DMS114 treated with DMSO at 0.1 percent for 48 hours (cell line): ENCODE results near the gene DNASE1L3.
"Not testable (repeated sequence)": the region's sequence is repeated elsewhere in the genome, so short reads cannot be mapped to it uniquely, and the experiment has no call there.

Experiments
- DNase-seq: peaks from one replicate; lab custom pipeline; 2025; ENCODE audit not compliant: unreplicated experiment; lab: John Stamatoyannopoulos, UW

DNASE1L3 gene

DNA sequence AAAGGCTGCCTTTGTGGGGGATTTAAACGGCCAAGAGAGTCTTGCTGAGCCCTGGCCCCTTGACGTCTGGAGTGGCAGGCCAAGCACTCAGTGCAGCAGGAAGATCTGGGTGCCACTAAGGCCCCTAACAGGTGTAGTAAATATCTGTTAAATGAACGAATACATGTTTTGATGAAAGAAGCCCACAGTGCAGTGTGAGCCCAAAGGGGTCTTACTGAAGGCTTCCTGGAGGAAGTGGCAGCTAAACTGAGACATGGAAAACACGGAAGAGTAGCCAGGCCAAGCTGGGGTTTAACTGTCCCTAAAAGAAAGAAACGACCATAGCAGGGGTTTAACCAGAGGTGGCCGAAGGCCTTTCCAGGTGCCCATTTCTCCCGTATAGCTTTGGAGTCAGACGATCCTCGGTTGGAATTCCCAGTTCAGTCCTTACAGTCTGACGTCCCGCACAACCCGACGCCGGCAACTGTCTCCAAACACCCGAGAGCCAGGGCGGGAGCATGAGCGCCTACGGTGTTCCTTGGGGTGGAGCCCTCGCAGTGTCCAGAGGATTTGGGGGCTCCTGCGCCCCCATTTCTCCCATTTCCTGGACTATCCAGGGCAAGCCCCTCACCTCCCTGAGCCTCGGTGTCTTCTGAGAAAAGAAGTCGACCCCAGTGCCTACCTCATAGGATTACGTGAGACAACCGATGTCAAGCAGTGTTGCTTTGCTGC is 25.9 kb upstream of the DNASE1L3 start:
- no peak for DNase-seq

- DNase-seq = no peak
Measured at GRCh38 chr3:58235970-58236369, 25.2 kb upstream of the DNASE1L3 start.

DNA sequence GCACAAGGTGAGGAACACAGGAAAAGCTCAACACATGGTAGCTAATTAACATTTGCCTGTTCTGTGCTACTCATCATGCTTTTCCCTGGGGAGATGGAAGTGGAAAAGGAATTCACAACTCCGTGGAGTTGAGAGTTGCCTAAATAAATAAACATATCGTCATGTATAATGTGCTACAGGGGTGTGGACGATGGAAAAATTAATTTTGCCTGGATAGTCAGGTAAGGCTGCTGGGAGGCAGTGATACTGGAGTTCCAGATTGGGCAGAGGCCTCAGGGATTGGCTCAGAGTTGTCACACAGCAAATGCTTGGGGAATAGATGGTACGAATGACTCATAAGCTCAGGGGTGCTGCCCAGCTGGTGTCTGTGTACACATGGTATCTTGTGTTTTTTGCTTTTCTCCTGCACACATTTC is 23.8 kb upstream of the DNASE1L3 start:
- no peak for DNase-seq

- no peak for DNase-seq
Measured at GRCh38 chr3:58231666-58232065, 20.9 kb upstream of the DNASE1L3 start.

DNA sequence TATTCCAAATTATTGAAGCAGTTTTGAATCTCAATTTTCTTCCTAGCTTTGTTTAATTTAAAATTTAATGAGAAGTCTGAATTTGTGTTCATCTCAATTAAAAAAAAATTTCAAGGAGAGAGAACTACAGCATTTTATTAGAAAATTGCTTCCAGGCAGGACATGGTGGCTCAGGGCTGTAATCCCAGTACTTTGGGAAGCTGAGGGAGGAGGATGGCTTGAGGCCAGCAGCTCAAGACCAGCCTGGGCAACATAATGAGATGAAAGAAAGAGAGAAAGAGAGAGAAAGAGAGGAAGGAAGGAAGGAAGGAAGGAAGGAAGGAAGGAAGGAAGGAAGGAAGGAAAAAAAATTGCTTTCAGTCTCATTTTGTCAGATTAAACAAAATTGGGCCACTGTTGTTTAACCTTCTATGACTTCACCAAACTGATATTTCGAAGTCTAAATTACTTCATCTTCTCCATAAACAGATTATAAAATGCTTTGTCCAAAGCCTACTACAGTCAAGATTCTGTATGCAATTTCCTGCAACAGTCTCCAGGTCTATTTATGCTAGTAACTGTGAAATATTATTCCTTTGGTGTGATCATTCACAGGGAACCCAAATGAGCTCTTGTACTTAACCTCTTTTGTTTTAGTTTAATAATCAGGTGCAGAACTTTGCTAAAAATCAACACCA is 20.2 kb upstream of the DNASE1L3 start:
- no peak for DNase-seq

- not testable (repeated sequence) for DNase-seq
Measured at GRCh38 chr3:58227933-58228332, 17.2 kb upstream of the DNASE1L3 start.

DNA sequence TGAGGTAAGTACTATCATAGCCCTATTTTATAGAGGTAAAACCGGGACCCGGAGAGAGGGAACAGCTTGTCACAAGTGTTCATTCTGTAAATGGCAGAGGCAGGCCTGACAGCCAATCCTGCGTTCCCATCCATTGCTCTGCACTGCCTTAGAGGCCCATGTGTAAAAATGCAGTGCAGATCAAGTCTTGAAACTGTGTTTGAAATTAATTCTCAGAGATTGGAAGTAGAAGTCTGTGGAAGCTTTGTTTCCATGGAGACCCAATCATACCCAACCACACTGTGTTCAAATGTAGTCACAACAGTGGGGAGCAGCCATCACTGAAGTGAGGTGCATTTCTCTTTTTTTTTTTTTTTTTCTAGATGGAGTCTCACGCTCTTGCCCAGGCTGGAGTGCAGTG is 13.1 kb upstream of the DNASE1L3 start:
- no peak for DNase-seq

GRCh38 chr3:58222161-58222724 is 11.5 kb upstream of the DNASE1L3 start:
- no peak for DNase-seq

DNA sequence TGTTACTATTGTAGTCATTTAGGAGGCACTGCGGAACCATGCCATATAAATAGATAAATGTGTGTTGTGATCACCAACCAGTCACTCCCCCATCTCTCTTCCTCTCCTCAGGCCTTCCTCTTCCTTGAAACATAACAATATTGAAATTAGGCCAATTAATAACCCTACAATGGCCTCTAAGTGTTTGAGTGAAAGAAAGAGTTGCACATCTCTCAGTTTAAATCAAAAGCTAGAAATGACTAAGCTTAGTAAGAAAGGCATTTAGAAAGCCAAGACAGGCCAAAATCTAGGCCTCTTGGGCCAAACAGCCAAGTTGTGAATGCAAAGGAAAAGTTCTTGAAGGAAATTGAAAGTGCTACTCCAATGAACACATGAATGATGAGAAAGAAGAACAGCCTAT is 8.1 kb upstream of the DNASE1L3 start:
- DNase-seq = no peak

DNA sequence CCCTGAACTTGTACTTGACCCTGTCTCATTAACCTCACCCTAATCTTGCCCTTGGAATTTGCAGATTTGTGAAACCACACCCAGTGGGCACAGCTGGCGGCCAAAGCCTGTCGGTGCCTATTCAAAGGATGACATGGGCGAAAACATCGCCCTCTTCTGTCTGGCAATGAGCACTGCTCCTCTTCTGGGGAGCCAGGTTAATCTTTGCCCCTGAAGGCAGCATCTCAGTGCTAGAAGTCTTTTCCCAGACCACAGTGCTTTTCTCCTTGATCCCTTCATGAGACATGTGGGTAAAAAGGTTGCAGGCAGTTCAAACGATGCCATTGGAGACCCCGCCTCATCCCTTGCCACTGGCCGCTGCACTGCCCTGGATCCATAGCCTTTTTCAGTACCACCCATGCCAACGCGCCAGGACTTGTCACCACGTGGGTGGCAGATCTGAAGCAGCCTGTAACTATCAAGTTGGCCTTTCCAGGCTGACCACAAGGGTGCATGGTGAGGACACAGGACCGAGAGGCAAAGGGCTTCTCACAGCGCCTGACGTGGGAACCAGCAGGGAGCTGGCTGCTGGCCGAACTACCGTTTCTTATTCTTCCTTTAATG is 6.5 kb upstream of the DNASE1L3 start:
- DNase-seq = peak; percentile 33

DNA sequence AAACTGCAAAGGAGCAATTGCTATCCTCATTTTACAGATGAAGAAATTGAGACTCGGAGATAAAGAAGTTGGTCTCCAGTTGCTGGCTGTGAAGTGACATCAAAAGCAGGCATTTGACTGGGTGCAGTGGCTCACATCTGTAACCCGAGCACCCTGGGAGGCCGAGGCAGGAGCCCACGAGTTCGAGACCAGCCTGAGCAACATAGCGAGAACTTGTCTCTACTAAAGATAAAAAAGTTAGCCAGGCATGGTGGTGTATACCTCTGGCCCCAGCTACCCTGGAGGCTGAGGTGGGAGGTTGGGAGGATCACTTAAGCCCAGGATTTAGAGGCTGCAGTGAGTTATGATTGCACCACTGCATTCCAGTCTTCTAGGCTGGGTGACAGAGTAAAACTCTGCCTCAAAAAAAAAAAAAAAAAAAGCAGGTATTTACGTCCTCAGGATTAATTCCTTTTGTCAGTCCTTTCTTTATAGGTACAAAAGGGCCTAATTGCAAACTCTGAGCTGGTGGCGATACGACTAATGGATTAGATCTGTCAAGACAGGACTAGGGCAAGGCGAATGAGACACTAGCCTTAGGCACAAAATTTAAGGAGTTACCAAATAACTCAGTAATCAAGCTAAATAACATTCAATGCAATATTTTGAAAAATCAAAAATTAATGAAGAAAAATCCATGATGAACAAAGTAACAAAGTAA is 5.9 kb upstream of the DNASE1L3 start:
- no peak for DNase-seq

DNA sequence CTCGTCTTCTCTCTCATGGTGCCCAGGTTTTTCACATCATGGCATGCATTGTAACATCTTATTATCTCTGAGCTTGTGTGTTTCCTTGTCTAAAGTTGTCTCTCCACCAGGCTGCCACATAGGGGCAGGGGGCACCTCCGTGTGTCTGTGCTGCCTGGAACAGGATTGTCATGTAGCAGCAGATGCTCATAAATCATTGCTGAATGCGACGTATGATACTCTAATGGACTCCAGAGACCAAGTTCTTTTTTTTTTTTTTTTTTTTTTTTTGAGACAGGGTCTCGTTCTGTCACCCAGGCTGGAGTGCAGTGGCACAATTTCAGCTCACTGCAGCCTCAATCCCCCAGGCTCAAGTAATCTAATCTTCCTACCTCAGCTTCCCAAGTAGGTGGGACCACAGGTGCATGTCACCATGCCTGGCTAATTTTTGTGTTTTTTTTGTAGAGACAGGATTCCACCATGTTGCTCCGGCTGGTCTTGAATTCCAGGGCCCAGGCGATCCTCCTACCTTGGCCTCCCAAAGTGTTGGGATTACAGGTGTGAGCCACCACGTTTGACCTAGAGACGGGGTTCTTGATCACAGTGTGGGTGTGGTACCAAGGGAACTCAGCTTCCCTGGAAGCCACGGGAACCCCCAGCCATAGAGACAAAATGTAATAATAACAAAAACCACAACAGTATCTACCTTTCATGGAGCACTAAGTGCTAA is 4.7 kb upstream of the DNASE1L3 start:
- no peak for DNase-seq

- DNase-seq = no peak
Measured at GRCh38 chr3:58214484-58215316, 3.9 kb upstream of the DNASE1L3 start.

GRCh38 chr3:58209933-58210332 is 839 bp downstream of the DNASE1L3 start:
- no peak for DNase-seq

DNA sequence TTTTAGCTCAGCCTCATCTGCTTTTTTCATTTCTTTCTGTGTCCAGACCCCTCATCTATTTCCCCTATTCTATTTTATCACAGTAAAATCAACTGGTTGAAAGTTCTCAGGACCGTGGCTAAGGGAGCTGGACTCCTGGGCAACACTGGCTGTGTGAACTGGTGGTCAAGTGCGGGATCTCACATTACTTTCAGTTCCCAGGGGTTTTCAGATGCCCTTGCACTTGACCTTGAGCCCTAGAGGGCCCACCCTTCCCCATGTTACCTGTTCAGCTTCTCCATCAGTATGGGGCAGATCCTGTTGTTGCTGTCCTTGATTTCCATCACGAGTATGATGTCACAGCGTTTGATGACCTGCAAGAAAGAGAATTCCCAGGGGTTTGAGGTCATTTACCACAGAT is 2.8 kb downstream of the DNASE1L3 start:
- DNase-seq = no peak

DNA sequence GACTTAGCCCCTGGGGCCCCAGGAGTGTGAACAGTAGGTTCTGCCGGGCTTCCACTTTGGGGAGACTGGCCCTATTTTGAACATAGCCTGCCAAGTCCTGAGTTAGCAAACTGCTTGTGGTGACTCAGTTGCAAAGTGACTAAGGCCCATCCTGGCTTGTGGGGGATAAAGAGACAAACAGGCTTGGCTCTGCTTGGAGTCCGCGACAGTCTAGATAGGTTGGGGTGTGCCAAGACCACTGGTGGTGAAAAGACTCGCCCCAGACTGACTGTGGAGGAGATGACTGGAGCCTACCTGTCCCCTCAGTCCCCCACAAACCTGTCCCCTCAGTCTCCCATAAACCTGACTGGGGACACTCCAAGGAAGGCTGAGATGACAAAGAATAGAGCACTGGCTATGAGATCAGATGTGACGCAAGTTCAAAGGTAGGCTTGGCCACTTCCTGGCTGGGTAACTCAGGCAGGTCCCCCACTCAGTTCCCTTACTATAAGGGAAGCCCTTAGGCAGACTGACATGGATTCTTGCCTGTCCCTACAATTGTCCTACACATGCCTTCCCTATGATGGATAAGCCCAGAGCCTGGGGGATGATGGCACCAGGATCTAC is 4.3 kb downstream of the DNASE1L3 start:
- no peak for DNase-seq

- no peak for DNase-seq
Measured at GRCh38 chr3:58205981-58206380, 4.8 kb downstream of the DNASE1L3 start.

DNA sequence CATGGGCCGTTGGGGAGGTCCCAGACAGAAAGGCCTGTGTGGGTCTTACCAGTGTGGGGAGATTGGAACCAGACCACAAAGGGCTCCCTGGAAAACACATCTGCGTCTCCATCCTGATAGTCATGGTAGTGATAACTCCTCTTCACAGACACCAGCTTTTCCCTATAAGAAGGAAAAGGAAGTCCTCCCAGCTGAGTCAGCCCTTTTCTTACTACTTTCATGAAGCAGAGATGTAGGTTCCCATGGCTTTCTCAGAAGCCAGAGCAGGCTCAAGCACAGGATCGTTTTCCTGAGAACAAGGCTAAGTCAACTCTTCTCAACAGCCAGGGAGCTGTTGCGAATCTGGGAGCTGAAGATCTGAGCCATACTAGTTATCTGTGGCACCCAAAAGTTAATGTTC is 6.1 kb downstream of the DNASE1L3 start:
- DNase-seq = no peak

DNA sequence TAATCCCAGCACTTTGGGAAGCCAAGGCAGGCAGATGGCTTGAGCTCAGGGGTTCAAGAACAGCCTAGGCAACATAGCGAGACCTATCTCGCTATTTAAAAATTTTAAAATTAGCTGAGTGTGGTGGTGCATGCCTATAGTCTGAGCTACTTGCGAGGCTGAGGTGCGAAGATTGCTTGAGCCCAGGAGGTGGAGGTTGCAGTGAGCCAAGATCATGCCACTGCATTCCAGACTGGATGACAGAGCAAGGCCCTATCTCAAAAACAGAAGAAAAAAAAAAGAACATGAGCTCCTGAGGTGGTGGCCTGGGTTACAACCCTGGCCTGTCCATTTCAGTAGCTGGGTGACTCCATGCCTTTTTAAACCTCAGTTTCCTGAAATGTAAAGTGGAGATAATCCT is 7.2 kb downstream of the DNASE1L3 start:
- no peak for DNase-seq
